Measurements from ENCODE around the gene RARRES1.

DNA sequence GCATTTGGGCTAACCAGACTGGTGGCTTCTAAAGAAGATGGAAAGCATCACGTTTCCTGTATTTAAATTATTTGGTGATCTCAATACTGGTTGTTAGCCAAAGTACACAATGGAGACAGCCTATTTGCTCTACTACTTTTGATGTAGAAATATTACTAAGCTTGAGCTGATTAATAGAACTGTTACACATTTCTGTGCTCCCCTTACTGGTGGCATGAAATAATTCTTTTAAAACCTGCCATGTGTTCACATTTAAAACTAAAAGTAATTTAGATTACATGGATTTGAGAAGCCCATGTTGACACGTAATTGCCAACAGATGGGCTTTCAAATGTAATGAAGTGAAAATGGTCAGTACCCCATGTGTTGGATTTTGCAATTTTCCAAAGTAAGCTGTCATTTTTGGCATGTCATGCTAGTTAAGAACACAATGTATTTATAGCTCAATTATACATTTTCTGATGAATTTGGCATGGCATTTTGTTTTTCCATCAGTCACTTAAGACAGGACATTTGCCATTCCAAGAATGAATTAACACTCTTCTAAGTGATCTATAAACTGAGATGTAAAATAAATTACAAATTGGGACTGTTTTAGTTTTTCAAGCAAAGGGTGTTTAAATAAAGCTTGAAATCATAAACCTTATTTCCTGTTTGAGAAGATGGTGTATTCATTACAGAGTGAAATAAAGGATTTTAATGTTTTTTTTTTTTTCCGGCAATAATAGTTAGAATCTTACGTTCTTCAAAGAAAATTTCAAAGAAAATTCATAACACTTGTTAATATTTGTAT is 10.8 kb upstream of the RARRES1 start:
- TF ChIP-seq PRDM10 (tag by site-specific recombination; IDR thresholded peaks at IDR 0.05), result no peak
- TF ChIP-seq, protein P1, sequence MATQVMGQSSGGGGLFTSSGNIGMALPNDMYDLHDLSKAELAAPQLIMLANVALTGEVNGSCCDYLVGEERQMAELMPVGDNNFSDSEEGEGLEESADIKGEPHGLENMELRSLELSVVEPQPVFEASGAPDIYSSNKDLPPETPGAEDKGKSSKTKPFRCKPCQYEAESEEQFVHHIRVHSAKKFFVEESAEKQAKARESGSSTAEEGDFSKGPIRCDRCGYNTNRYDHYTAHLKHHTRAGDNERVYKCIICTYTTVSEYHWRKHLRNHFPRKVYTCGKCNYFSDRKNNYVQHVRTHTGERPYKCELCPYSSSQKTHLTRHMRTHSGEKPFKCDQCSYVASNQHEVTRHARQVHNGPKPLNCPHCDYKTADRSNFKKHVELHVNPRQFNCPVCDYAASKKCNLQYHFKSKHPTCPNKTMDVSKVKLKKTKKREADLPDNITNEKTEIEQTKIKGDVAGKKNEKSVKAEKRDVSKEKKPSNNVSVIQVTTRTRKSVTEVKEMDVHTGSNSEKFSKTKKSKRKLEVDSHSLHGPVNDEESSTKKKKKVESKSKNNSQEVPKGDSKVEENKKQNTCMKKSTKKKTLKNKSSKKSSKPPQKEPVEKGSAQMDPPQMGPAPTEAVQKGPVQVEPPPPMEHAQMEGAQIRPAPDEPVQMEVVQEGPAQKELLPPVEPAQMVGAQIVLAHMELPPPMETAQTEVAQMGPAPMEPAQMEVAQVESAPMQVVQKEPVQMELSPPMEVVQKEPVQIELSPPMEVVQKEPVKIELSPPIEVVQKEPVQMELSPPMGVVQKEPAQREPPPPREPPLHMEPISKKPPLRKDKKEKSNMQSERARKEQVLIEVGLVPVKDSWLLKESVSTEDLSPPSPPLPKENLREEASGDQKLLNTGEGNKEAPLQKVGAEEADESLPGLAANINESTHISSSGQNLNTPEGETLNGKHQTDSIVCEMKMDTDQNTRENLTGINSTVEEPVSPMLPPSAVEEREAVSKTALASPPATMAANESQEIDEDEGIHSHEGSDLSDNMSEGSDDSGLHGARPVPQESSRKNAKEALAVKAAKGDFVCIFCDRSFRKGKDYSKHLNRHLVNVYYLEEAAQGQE (tag by site-specific recombination; IDR thresholded peaks at IDR 0.05), result no peak
